GM18517 (cell line): ENCODE results near the gene IRF8.

Experiments used
- ATAC-seq: cut with Tn5 transposase; IDR thresholded peaks from one replicate; pipeline ENCODE4 v1.9.1; 2021; ENCODE audit warnings: mild to moderate bottlenecking, moderate library complexity; ENCODE audit not compliant: unreplicated experiment

The IRF8 gene

GRCh38 chr16:85954927-85955519 lies 56.1 kb downstream of the IRF8 start:
- ATAC-seq: no peak

- ATAC-seq: no peak
Observed at GRCh38 chr16:85955566-85955965, 56.6 kb downstream of the IRF8 start.

- no peak for ATAC-seq
Observed at GRCh38 chr16:85956426-85956825, 57.5 kb downstream of the IRF8 start.

- ATAC-seq: no peak
Observed at GRCh38 chr16:85958731-85959130, 59.8 kb downstream of the IRF8 start.

GRCh38 chr16:85959686-85960085 lies 60.7 kb downstream of the IRF8 start:
- ATAC-seq: no peak

- no peak for ATAC-seq
Observed at GRCh38 chr16:85960486-85961046, 61.6 kb downstream of the IRF8 start.

DNA sequence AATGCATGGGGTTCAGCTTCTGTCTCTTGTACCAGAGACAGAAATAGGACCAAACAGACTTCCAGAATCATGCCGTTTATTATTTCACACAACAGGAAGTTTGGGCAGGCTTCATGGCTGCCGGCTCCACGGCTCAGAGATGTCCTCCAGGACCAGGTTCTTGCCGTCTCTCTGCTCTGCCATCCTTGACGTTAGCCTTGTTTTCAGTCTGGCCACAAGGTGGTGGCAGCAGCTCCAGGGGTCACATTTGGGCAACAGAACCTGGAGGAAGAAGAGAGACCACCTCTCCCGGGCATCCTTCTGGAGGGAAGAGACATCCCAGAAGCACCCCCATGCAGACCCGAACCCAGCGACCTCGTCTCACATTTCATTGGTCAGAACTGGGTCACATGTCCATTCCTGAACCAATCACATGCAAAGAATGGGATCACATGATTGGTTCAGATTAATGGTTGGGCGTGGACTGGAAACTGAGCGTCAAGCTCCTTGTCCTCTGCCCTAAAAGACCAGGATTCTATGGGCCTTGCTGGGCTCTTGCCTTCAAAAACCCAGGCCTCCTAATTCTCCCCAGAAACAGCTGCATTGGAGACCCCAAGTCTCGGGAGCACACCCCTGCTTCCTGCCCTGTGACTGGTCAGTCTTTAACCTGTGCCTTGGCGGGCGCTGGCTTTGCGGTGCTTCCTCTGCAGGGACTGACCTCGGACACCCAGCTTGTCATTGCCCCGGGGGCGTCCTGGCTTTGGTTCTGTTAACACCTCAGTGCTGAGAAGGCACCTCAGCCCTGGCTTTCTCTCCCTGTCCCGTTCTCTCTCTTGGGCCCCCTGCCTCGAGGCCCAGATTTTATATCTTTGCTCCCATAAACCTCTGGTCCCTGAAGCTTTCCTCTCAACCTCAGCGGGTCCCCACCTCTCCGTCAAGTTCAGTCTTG lies 63.3 kb downstream of the IRF8 start:
- ATAC-seq: no peak

DNA sequence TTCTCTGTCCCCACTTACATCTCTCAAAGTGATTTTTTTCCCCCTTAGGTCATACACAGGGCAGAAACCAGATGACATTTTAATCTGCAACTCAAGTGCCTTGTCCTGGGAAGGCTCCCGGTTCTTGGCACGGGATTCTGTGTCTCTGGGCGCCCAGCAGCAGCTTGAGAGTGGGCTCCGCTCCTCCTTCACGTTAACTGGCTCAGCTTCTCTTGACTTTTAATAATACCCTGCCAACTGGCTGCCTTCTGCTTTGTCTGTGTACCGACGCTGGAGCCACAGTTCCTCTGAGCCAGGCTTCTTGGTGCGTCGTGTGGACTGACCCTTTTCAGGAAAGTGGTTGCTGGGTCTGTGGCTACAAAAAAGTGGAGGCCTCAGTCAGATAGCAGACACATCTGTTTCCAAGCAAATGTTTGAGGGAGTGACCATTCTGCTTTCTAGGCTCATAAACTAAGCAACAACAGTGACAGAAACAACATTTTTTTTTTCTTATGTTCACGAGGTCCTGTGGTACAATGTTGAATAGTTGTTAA lies 64.9 kb downstream of the IRF8 start:
- ATAC-seq: no peak

GRCh38 chr16:85965125-85965524 lies 66.2 kb downstream of the IRF8 start:
- ATAC-seq: no peak

- ATAC-seq: no peak
Observed at GRCh38 chr16:85967111-85967510, 68.1 kb downstream of the IRF8 start.

- no peak for ATAC-seq
Observed at GRCh38 chr16:85968041-85968920, 69.3 kb downstream of the IRF8 start.

- no peak for ATAC-seq
Observed at GRCh38 chr16:85969159-85969558, 70.2 kb downstream of the IRF8 start.

DNA sequence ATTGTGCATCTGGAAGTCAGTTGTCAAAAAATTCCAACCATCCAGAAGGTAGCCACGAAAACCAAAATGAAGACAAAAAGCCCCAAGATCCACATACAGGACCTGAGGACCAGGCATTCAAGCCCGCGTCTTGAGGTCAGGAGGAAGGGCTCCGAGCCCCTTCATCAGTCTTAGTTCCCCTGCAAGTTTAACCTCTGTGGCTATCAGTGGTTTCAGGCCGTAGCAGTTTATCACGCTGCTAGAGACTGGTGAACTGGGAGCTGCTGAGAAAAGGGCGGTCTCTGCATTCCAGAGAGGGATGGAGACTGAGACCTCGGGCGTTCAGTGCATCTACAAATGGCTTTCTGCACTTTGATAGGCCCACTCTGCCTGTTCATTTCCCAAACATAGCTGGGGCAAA lies 70.6 kb downstream of the IRF8 start:
- no peak for ATAC-seq

DNA sequence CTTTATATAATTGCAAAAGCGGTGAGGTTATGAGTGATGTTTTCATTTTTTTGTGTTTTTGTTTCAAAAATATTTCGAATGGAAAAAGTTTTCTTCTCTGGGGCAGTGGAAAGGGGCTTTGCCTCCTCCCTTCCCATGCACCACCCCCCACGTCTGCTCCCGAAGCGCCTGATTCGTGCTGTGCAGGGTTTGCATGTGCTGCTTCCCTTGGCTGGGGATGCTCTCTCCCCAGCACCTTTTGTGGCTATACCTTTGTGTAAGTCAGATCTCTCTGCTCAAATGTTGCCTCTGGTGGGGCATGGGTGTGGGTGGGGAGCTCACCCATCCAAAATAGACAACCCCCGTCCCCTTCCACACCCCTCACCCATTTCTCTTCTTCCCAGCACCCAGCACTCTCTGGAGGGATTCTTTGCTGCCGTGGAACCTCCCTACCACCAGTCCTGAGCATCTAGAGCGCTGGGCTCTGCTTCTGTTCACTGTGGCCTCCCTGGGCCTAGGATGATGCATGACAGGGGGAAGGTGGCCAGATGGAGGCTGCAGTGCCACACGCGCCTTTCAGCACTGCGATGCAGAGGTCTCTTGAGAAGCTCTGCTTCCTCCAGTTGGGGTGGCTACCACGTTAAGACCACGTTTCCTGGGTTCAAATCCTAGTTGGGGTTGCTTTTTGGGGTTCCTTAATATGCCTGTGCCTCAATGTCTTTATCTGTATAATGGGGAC lies 71.2 kb downstream of the IRF8 start:
- ATAC-seq: no peak

GRCh38 chr16:85970738-85971137 lies 71.8 kb downstream of the IRF8 start:
- no peak for ATAC-seq
